Retina (tissue), 1 donor: ENCODE data around the gene RORC.
A peak's percentile ranks its signal among the peaks of the same experiment; 100 is the strongest.

ENCODE experiments used
- DNase-seq: peaks from one replicate; pipeline ENCODE4 v3.0.0-alpha.2; 2016

Gene RORC

GRCh38 chr1:151847867-151848596, 16.4 kb upstream of the RORC start:
- DNase-seq: no peak

GRCh38 chr1:151846686-151847237, 15.2 kb upstream of the RORC start:
- DNase-seq: no peak

- DNase-seq: no peak
Measured at GRCh38 chr1:151846062-151846568, 14.5 kb upstream of the RORC start.

GRCh38 chr1:151843398-151843797, 11.8 kb upstream of the RORC start:
- DNase-seq: no peak

- no peak for DNase-seq
Measured at GRCh38 chr1:151841141-151841540, 9.5 kb upstream of the RORC start.

- DNase-seq: peak; percentile 18
Measured at GRCh38 chr1:151840421-151840820, 8.8 kb upstream of the RORC start.

- DNase-seq: peak; percentile 90
Measured at GRCh38 chr1:151839457-151840403, 8.1 kb upstream of the RORC start, which contains the start of gene C2CD4D. C2CD4D (minus strand) TSS chr1:151839820; CDS start chr1:151838989, 831 bp downstream.

GRCh38 chr1:151839082-151839412, 7.4 kb upstream of the RORC start:
- DNase-seq: no peak

GRCh38 chr1:151838222-151839081, 6.8 kb upstream of the RORC start:
- peak; percentile 62 for DNase-seq

GRCh38 chr1:151837884-151838221, 6.3 kb upstream of the RORC start:
- DNase-seq: peak; percentile 47

- peak; percentile 30 for DNase-seq
Measured at GRCh38 chr1:151837197-151837596, 5.6 kb upstream of the RORC start.

GRCh38 chr1:151835596-151835995, 4.0 kb upstream of the RORC start:
- no peak for DNase-seq

- no peak for DNase-seq
Measured at GRCh38 chr1:151834239-151834638, 2.6 kb upstream of the RORC start.

- no peak for DNase-seq
Measured at GRCh38 chr1:151833172-151833900, 1.7 kb upstream of the RORC start.

GRCh38 chr1:151832318-151832980, 847 bp upstream of the RORC start:
- no peak for DNase-seq

- no peak for DNase-seq
Measured at GRCh38 chr1:151831256-151831591, 378 bp downstream of the RORC start.

- peak; percentile 14 for DNase-seq
Measured at GRCh38 chr1:151830055-151830454, 1.5 kb downstream of the RORC start.

GRCh38 chr1:151829352-151830046, 2.1 kb downstream of the RORC start:
- peak; percentile 18 for DNase-seq

GRCh38 chr1:151828921-151829320, 2.7 kb downstream of the RORC start:
- DNase-seq: peak; percentile 62

- no peak for DNase-seq
Measured at GRCh38 chr1:151827853-151828252, 3.7 kb downstream of the RORC start.
